HCEC 1CT (cell line): ENCODE measurements around the gene H3-3A.
"Not testable (repeated sequence)": the region's sequence is repeated elsewhere in the genome, so short reads cannot be mapped to it uniquely, and the experiment has no call there.

Source experiments
- DNase-seq: peaks from one replicate; pipeline ENCODE4 v3.0.0-alpha.2; 2017

The H3-3A gene

GRCh38 chr1:226086776-226087175, 24.3 kb downstream of the H3-3A start:
- DNase-seq, result no peak

GRCh38 chr1:226091461-226091860, 28.9 kb downstream of the H3-3A start:
- peak; percentile 7 for DNase-seq

DNA sequence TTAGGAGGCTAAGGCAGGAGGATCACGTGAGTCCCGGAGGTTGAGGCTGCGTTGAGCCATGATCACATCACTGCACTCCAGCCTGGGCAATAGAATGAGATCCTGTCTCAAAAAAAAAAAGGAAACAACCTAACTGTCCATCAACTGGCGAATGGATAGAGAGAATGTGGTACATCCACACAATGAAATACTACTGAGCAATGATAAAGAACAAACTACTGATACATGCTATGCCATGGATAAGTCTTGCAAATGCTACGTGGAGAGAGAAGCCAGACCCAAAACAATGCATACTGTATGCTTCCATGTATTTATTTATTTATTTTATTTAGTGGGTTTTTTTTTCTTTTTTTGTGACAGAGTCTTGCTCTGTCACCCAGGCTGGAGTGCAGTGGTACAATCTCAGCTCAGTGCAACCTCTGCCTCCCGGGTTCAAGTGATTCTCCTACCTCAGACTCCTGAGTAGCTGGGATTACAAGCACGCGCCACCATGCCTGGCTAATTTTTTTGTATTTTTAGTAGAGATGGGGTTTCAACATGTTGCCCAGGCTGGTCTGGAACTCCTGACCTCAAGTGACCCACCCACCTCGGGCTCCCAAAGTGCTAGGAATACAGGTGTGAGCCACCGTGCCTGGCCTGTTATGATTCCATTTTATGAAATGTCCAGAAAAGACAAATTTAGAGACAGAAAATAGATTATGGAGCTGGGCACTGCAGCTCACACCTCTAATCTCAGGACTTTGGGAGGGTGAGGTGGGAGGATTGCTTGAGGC, 29.7 kb downstream of the H3-3A start:
- not testable (repeated sequence) for DNase-seq

GRCh38 chr1:226092965-226093364, 30.4 kb downstream of the H3-3A start:
- DNase-seq, result peak; percentile 62

DNA sequence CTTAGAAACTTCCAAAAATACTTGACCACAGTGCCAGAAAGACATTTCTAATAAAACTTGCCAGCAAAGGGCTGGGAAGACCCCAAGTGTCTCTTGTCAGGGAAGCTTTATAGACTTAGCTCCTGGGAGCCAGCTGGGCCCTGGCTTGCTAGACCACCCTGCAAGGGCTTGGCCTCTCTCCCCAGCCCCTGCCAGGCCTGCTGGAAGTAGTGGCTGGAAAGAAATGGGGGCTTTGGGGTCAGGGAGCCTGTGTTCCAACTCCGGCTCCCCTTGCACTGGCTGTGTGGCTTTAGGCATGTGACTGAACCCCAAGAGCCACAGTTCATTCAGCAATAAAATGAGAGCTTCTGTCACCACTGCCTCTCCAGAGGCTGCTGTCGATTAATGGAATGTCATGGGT, 31.1 kb downstream of the H3-3A start:
- DNase-seq, result no peak

DNA sequence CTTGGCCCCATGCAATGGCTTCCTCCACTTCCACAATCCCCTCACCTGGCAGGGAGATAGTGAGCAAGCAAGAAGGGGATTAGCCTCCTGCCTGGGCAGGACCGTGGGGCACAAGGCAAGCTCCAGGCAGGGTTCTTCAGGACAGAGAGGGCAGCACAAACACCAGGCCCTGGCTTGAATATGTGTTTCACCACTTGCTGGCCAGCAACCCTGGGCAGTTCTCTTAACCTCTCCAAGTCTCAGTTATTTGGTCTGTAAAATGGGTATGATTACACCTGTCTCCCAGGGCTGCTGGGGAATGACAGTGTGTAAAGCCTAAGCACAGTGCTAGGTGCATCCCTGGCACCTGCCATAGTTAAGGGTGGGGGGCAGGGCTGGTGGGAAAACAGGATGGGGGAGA, 31.9 kb downstream of the H3-3A start:
- DNase-seq, result no peak

- DNase-seq, result no peak
Measured at GRCh38 chr1:226095286-226095685, 32.8 kb downstream of the H3-3A start.

DNA sequence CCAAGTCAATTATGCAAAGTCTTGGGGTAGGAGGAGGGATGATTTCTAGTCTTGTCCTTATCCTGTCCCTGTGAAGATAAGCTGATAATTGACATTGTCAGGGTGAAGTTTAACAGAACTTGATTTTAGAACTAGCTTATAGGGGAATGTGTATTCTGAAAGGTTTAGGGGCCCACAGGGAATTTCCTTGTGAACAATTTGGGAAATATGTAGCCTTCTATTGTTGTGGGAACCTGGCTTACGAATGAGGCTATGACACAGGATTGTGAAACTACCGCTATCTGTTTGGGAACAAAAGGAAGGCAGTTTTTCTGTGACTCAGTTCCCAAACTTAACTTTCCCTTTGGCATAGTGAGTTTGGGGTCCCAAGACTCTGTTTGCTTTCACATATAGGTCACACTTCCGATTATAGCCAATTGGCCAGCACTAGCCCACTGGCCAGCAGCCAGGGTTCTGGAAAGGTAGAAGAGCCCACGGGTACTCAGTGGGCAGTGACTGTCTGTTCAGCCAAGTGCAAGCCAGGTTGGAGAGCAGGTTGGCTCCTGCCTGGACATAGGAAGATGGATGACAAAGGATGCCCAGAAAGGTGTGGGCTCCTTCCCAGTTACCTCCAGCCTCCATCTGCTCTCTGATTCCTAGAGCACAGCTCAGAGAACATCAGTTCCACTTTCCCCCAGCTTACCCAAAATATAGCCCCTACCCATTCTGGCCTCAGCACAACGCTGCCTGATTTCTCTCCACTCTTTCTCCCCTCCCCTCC, 35.5 kb downstream of the H3-3A start:
- peak; percentile 42 for DNase-seq

DNA sequence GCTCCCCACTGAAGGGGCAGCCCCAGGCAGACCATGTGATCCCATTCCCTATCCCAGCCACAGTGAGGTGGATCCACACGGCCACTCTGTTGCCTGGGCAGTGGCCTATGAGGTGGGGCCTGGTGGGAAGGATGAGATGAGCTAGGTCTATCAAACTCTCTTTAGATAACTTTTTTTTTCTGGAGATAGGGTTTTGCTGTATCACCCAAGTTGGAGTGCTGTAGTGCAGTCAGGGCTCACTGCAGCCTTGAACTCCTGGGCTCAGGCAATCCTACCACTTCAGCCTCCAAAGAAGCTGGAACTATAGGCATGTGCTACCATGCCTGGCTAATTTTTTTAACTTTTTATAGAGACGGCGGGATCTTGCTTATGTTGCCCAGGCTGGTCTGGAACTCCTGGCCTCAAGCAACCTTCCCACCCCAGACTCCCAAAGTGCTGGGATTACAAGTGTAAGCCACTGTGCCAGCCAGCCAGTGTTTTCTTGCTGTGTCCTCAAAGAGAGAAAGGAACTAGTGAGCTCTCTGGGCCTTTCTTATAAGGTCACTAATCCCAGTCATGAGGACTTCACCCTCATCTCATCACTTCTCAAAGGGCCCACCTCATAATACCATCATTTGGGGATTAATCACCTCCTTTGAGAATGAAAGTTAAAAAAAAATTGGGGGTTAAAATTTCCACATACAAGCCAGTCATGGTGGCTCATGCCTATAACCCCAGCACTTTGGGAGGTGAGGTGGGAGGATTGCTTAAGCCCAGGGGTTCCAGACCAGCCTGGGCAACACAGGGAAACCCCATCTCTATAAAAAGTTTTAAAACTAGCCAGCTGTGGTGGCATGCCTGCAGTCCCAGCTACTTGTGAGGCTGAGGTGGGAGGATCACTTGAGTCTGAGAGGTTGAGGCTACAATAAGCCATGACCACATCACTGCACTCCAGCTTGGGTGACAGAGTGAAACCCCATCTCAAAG, 36.6 kb downstream of the H3-3A start:
- DNase-seq, result no peak

DNA sequence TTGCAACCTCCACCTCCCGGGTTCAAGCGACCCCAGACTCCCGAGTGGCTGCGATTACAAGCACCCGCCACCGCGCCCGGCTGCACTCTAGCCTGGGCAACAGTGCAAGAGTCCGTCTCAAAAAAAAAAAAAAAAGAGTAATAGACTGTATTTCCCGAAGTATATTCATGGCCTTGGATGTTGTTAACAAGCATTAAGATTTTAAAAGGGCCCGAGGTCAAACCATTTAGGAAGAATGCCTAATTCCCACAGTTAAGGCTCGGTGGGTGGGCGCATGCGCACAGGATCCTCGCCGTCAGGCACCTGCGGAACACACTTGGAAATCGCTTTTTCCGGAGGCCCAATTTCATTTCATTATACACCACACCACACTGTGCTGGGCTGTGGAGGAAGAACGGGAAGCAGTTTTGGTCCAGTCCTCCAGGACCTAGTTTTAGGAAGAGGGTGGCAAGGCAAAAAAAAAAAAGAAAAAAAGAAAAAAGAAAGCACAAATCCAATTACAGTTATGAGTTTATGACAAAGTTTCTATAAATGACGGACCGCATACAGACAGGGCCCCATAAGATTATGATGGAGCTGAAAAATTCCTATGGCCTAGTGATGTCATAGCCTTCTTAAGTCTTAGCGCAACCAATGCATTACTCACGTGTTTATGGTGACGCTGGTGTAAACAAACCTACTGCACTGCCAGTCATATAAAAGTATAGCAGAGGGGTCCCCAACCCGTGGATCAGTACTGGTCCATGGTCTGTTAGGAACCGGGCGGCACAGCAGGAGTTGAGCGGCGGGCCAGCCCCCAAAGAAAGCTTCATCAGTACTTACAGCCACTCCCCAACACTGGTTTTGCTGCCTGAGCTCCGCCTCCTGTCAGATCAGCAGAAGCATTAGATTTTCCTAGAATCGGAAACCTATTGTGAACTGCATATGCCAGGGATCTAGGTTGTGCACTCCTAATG, 38.2 kb downstream of the H3-3A start:
- DNase-seq, result peak; percentile 66

DNA sequence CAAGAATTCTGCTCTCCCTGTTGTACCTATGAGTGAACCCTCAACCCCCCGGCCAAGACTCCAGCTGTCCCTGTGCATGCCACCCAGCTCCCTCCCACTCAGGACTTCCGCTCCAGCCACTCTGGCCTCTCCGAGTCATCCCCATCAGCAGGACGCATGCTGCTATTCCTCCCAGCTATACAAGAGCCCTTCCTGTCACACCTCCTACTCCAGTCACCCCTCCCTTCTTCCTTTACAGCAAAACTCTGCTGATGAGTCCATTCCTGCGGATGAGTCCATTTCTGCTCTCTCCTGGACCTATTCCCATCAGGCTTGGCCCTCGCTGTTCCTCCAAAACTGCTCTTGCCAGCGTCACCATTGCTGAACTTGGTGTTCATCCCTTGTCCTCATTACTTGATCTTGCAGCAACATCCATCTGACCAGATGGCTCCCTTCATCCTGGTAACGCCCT, 42.2 kb downstream of the H3-3A start:
- peak; percentile 23 for DNase-seq

- DNase-seq, result no peak
Measured at GRCh38 chr1:226107471-226108460, 45.2 kb downstream of the H3-3A start.

DNA sequence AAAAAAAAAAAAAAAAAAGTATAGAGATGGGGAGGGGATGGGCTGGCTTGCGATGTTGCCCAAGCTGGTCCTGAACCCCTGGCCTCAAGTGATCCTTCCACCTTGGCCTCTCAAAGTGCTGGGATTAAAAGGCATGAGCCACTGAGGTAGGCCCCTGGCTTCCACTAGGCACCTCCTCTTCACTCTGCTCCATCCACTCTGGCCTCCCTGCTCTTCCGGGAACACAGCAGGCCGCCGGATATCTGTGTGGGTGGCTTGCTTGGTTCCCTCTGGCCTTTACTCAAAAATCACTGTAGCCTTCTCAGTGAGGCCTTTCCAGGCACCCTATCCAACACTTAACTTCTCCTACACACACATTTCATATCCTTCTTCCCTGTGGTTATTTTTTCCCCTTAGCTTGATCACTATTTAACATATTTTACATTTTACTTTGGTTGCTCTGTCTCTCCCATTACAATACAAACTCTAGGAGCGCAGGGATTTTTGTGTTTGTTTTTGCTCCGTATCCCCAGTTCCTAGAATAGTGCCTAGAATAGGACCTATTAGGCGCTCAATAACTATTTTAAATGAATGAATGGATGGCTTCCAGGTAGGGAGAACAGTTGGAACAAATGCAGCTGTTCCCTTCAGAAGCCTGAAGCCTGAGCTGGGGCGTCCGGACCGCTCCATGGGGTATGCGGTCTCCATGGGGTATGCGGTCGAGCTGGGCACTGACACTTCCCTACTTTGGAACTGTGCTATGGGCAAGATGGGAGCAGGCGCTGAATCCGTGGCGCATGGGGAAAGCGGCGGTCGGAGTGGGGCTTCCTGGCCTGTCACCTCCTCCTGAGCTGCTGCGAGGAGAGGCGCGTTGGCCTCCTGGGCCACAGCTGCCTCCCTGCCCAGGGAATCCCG, 46.7 kb downstream of the H3-3A start:
- DNase-seq, result no peak

DNA sequence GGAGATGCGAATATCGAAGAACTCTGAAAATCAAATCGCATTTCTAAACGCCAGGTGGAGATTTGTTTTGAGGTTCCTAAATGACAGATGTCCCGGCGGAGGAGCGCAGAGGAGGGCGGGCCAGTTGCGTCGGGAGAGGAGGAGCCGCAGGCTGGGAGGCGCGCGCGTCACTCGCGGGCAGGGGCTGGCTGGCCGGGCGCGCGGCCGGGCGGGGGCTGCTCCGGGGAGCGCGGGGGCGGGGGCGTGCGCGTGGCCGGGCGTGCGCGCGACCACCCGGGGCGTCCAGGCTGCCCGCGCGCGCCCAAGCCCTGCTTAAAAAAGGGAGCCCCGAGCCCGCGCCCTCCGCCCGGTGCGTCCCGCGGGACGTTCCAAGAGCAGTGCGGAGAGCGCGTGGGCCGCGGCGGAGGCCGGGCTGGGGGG, 47.3 kb downstream of the H3-3A start:
- DNase-seq, result peak; percentile 71

DNA sequence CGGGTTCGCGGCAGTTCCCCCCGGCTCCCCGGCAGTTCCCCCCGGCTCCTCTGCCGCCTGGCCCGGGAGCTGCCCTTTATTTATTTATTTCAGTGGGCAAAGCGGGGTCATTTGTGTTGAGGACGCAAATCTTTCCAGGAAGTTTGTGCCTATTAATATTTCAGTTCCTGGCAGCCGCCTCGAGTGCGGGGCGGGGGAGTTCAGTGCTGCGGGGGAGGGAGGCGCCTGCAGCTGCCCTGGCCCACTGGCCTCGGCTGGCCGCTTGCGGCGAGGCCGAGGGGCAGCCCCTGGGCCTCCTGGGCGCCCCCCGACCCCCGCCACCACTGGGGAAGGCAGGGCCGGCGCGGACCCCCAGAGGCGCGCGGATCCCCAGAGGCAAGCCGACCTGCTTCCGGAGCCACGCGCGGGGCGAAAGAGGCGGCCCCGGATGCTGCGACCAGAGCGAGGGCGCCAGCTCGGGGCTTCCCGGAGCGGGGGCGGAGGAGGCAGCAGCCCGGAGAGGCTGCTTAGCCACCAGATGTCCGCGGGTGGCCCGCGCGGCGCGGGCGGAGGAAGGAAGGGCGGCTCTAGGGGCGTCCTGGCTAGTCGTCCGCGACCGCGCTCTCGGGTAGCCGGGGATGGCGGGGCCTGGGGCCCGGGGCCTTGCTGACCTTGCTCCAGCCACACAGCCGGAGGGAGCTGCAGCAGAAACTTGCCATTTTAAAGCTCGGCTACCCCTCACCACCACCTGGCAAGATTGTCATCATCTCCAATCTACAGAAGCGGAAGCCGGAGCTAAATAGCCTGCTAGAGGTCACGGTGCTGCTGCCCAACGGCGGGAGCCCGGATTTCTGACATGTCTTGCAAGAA, 48.0 kb downstream of the H3-3A start:
- peak; percentile 32 for DNase-seq

- DNase-seq, result no peak
Measured at GRCh38 chr1:226111098-226111882, 48.8 kb downstream of the H3-3A start.

- no peak for DNase-seq
Measured at GRCh38 chr1:226111883-226112261, 49.4 kb downstream of the H3-3A start.

DNA sequence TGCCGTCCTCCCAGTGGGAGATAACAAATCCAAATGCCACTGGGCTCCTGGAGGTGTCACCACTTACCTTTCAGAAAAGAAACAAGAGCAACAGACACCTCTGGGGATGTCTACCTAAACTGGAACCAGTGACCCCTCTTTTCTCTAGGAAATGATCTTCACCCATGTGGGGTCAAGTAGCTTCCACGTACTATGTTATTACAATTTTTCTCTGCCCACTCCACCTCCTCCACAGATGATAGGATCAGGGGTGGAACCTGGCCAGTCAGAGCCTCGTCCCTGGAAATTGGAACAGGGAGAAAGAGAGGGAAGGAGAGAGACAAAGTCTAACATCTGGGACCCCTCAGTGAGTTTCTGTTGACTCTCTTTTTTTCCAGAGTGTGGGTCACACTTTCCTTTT, 50.1 kb downstream of the H3-3A start:
- DNase-seq, result no peak
